GM12874 (cell line): ENCODE data around the gene OGFRL1.
A peak's percentile ranks its signal among the peaks of the same experiment; 100 is the strongest.

ENCODE experiments used
- TF ChIP-seq, protein P1 (sequence below): IDR thresholded peaks from 2 replicates; pipeline ENCODE4 v1.5.1; 2011; ENCODE audit warnings: low read depth, mild to moderate bottlenecking, control low read depth, low read length, moderate library complexity; ENCODE audit not compliant: insufficient read depth

OGFRL1 gene

DNA sequence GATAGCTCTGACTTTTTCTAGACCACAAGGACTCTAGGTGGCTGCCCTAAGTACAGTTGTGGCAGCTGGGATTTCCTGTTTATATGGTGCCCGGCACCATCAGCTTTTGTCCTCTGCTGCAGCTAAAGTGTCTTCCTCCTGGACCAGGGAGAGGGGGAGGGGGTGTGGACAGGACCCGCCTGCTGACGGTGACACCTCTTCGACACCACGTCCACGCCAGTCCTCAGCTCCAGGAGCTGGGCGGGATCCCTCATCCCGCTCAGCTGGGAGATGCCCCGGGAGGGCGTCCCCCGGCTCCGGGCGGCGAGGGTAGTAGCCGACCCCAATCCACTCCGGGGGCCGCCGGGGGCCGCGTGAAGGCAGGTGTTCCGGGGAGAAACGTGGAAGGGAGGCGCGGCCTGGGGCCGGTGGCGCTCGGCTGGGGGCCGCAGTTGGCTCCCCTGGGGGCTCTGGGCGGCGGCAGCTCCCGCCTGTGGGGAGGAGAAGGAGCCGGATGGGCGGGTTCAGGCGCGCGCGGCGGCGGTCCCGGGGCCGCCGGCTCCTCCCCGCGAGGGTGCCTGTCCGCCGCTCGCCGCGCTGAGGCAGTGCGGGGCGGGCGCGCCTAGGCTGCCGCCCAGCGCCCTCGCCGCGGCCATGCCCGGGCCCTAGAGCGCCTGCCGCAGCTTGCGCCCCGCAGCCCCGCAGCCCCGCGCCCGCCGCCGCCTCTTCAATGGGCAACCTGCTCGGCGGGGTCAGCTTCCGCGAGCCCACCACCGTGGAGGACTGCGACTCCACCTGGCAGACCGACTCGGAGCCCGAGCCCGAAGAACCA, at the start of gene OGFRL1:
TSS of gene OGFRL1 (plus strand) at position 584 of the 811 bp plus-strand sequence. CDS start at position 710, 126 bp downstream.
- TF ChIP-seq, protein P1, sequence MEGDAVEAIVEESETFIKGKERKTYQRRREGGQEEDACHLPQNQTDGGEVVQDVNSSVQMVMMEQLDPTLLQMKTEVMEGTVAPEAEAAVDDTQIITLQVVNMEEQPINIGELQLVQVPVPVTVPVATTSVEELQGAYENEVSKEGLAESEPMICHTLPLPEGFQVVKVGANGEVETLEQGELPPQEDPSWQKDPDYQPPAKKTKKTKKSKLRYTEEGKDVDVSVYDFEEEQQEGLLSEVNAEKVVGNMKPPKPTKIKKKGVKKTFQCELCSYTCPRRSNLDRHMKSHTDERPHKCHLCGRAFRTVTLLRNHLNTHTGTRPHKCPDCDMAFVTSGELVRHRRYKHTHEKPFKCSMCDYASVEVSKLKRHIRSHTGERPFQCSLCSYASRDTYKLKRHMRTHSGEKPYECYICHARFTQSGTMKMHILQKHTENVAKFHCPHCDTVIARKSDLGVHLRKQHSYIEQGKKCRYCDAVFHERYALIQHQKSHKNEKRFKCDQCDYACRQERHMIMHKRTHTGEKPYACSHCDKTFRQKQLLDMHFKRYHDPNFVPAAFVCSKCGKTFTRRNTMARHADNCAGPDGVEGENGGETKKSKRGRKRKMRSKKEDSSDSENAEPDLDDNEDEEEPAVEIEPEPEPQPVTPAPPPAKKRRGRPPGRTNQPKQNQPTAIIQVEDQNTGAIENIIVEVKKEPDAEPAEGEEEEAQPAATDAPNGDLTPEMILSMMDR = 0 out of 2 replicates have a peak, but pooled peaks have one; percentile 27

DNA sequence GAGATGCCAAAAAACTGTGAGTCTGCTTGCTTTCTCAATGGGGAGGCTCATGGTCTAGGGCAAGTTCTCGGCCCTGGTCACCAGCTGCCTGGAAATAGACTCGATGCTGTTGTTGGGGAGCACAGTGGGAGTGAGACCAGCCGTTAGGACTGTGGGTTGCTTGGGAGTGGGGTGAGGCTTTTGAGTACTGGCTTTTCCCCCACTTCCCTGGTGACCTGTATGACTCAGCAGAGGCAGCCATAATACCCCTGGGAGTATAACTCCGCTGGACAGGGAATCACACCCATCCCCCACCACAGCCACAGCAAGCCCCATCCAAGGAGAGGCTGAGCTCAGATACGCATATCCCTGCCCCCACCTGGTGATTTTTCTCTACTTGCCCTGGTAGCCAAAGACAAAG, 48.9 kb upstream of the OGFRL1 start:
- TF ChIP-seq, protein P1 = no peak

DNA sequence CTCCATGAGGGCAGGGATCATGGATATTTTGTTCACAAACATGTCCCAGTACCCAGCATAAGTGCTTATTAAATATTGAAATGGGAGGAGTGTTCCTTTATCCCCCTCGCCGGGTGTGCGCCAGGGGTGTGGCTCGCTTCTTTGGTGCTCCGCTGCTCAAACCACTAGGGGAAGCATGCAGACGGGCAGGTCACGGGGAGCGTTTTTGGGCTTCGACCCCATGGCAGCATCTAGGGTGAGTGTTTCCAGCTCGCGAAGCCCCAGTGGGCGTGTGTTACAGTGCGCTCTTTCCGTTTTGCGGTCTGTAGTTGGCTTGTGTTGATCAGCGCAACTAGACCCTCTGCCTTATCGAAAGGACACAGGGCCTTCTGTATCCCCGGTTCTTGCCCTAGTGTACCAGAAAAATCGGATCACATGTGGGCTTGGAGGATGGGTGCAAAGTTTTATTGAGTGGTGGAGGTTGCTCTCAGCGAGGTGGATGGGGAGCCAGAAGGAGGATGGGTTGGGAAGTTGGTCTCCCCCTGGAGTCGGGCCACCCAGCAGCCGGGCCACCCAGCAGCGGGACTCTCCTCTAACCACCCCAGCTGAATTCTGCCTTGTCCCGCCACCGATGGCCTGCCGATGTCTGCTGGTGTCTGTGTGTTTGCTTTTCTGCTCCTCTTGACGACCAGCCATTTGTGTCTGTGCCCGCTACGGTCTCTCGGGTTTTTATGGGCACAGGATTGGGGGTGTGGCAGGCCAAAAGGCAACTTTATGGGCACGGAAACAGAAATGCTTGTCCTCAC, 43.2 kb upstream of the OGFRL1 start:
- TF ChIP-seq, protein P1 = no peak

DNA sequence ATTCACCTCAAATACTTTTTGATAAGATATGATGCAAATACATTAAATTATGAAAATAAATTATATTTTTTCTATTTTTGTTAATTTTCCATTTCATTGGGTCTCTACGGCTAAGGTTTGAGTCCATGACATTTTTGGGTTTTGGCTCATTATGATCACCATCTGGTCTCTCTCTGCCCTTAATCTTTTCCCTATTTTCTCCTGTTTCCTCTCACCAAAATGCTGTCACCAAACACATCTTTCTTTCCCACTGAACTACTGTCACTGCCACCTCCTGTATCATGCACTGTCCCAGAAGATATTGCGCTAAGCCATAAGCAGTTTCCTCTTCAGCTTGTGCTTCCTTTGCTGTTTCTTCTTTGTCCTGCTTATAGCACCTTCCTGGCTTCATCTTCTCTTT, 42.0 kb upstream of the OGFRL1 start:
- TF ChIP-seq, protein P1 = no peak

DNA sequence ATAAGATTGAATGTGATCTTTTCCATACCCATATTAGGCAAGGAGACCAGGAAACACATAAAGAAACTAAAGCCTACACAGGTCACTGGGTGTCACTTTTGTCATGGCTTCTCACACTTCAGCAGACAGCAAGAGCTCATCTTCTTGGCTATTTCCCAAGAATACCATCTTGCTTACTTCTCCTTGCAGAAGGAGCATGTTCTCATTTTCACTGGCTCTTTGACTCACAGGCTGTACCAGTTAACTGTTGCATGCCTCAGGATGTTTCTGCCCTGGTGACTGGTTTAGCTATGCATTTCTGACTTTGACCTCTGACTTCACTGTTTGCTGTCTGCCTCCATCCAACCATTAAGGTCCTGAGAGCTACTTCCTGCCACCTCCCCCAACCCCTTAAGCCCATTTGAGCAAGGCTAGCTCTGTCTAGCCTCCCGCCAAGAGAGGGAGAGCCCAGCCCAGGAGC, 40.3 kb upstream of the OGFRL1 start:
- TF ChIP-seq, protein P1 = no peak

DNA sequence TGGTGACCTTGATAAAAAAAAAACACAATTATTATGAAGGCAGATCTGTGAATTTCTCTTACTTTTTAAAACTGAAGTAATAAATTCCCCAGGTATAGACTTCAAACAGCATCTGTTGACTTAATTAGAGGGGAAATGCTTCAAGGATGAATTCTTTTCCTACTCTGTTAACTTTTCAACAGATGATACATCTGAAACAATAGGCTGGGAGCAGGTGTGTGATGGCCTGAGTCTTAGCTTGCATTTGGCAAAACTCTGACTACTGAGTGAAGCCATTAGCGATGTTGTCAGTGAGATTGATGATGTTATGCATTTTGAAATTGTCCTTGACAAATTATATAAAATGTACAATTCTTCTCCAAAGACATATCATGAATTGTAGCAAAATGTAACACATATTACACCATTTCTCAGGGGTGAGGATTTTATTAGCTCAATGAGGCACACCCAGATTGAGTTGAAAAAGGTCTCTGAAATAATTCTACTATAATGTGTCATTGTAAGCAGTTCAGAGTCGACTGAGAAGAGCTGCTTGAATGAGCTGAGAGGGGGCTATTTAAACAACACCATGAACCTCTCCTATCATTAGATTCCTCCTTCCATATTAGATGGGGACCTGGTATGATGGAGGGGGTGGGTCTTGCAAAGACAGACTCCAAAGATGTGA, 39.6 kb upstream of the OGFRL1 start:
- TF ChIP-seq, protein P1 = no peak

DNA sequence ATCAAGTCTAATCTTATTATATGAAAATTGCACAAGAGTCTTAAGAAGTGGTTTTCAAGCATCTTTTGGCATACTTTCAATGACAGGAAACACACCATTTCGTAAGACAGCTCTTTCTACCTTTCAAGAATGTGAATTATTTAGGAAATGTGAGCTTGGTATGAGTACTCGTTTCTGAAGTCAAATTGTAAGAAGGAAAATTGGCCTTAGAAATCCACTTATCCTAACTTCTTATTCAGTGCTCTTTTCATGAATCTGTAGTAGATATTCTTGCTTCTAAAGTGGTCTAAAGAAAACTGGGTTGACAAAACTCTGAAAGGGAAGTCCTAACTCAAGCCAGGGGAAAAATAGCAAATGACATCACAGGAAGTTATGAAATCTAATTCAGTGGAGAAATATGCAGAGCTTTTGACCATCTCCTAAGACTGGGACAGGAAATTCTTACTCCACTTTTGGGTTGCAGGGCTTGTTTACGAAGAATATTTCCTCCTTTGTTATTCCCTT, 38.5 kb upstream of the OGFRL1 start:
- TF ChIP-seq, protein P1 = no peak
